ENCODE measurements around the gene FIG4. TPM values are rescaled to one million over a fixed set of nuclear protein-coding genes. Genes with fewer than 3 reads are reported as not detected.
A peak's percentile ranks its signal among the peaks of the same experiment; 100 is the strongest.
"Not testable (repeated sequence)": the region's sequence is repeated elsewhere in the genome, so short reads cannot be mapped to it uniquely, and the experiment has no call there.

The FIG4 gene
- polyA plus RNA-seq, 1 experiment: 11.2 TPM

GRCh38 chr6:109743739-109744138 lies 52.6 kb downstream of the FIG4 start:
- Histone ChIP-seq H3K4me3 (ENCODE audit: low read depth, low read length) (no peak overlapping the region), H3K27me3 (ENCODE audit: control insufficient read depth, insufficient read depth, low read length) (no peaks in the 10 kb centered on the region), H3K36me3 (ENCODE audit: control insufficient read depth, insufficient read depth, low read length) (no peaks in the 10 kb centered on the region)
- ChIA-PET CTCF (interaction anchor here (0.6 kb wide), 1 partner anchor 67 kb away, joined by 3 read pairs; no protein-coding TSS in a partner anchor), POLR2A (no interaction called here)
- no peak for TF ChIP-seq CTCF (IDR thresholded peaks at IDR 0.05; ENCODE audit: insufficient read depth, low read depth, low read length)
- DNase-seq (ENCODE audit: low read depth): peak; percentile 43

- DNase-seq (ENCODE audit: low read depth); H3K36me3 ChIP-seq (ENCODE audit: control insufficient read depth, insufficient read depth, low read length); CTCF ChIA-PET; H3K27me3 ChIP-seq (ENCODE audit: control insufficient read depth, insufficient read depth, low read length); POLR2A ChIA-PET; H3K4me3 ChIP-seq (ENCODE audit: low read depth, low read length): not testable (repeated sequence)
These were observed 53.7 kb downstream of the FIG4 start for GRCh38 chr6:109744779-109745178.

- no peak for TF ChIP-seq CTCF (IDR thresholded peaks at IDR 0.05; ENCODE audit: insufficient read depth, low read depth, low read length)
- no peak for DNase-seq (ENCODE audit: low read depth)
- Histone ChIP-seq H3K27me3 (ENCODE audit: control insufficient read depth, insufficient read depth, low read length) (no peaks in the 10 kb centered on the region), H3K36me3 (ENCODE audit: control insufficient read depth, insufficient read depth, low read length) (no peaks in the 10 kb centered on the region), H3K4me3 (ENCODE audit: low read depth, low read length) (no peak overlapping the region)
- POLR2A ChIA-PET: no interaction called here
- CTCF ChIA-PET: no interaction called here
These were observed 56.1 kb downstream of the FIG4 start for GRCh38 chr6:109747221-109747620.

- POLR2A ChIA-PET: no interaction called here
- no peak overlapping the region for H3K4me3 ChIP-seq (ENCODE audit: low read depth, low read length)
- no peak for TF ChIP-seq CTCF (IDR thresholded peaks at IDR 0.05; ENCODE audit: insufficient read depth, low read depth, low read length)
- no peaks in the 10 kb centered on the region for H3K27me3 ChIP-seq (ENCODE audit: control insufficient read depth, insufficient read depth, low read length)
- no peaks in the 10 kb centered on the region for H3K36me3 ChIP-seq (ENCODE audit: control insufficient read depth, insufficient read depth, low read length)
- CTCF ChIA-PET: no interaction called here
- no peak for DNase-seq (ENCODE audit: low read depth)
These were observed 68.2 kb downstream of the FIG4 start for GRCh38 chr6:109759098-109759955.

GRCh38 chr6:109760208-109760607 lies 69.1 kb downstream of the FIG4 start:
- Histone ChIP-seq H3K36me3 (ENCODE audit: control insufficient read depth, insufficient read depth, low read length) (no peaks in the 10 kb centered on the region), H3K27me3 (ENCODE audit: control insufficient read depth, insufficient read depth, low read length) (no peaks in the 10 kb centered on the region), H3K4me3 (ENCODE audit: low read depth, low read length) (no peak overlapping the region)
- DNase-seq (ENCODE audit: low read depth): no peak
- ChIA-PET CTCF (no interaction called here), POLR2A (no interaction called here)
- TF ChIP-seq CTCF (IDR thresholded peaks at IDR 0.05; ENCODE audit: insufficient read depth, low read depth, low read length): no peak

- Histone ChIP-seq H3K4me3 (ENCODE audit: low read depth, low read length) (no peak overlapping the region), H3K36me3 (ENCODE audit: control insufficient read depth, insufficient read depth, low read length) (no peaks in the 10 kb centered on the region), H3K27me3 (ENCODE audit: control insufficient read depth, insufficient read depth, low read length) (no peaks in the 10 kb centered on the region)
- TF ChIP-seq CTCF (IDR thresholded peaks at IDR 0.05; ENCODE audit: insufficient read depth, low read depth, low read length): no peak
- POLR2A ChIA-PET: no interaction called here
- no peak for DNase-seq (ENCODE audit: low read depth)
- CTCF ChIA-PET: no interaction called here
These were observed 71.1 kb downstream of the FIG4 start for GRCh38 chr6:109762166-109762565.

All from BJ (cell line).